Mononuclear cell (primary cell): ENCODE measurements around the gene FN1. TPM values are rescaled to one million over a fixed set of nuclear protein-coding genes. Genes with fewer than 3 reads are reported as not detected.

ENCODE experiments used
- H3K27me3 ChIP-seq: 2 replicates; pipeline ENCODE4 v1.6.0; 2011; ENCODE audit warnings: low read length, control low read depth; ENCODE audit not compliant: insufficient read depth
- H3K4me1 ChIP-seq: 2 replicates; pipeline ENCODE4 v1.5.1; 2011; ENCODE audit warnings: mild to moderate bottlenecking, low read length, control low read depth; ENCODE audit not compliant: insufficient read depth
- H3K4me3 ChIP-seq: 2 replicates; pipeline ENCODE4 v1.5.1; 2011; ENCODE audit warnings: mild to moderate bottlenecking, low read length, moderate library complexity
- H3K9me3 ChIP-seq: 2 replicates; pipeline ENCODE4 v1.5.1; 2011; ENCODE audit warnings: low read depth, mild to moderate bottlenecking, control low read depth, low read length
- total RNA-seq: library from RNA; depleted of rRNA; stranded (reverse); fragments of >200 nt; gene quantifications from one replicate; pipeline ENCODE4 v1.2.3, GENCODE V29; 2012

Gene FN1
- total RNA-seq, 1 donor = 4.6 TPM

DNA sequence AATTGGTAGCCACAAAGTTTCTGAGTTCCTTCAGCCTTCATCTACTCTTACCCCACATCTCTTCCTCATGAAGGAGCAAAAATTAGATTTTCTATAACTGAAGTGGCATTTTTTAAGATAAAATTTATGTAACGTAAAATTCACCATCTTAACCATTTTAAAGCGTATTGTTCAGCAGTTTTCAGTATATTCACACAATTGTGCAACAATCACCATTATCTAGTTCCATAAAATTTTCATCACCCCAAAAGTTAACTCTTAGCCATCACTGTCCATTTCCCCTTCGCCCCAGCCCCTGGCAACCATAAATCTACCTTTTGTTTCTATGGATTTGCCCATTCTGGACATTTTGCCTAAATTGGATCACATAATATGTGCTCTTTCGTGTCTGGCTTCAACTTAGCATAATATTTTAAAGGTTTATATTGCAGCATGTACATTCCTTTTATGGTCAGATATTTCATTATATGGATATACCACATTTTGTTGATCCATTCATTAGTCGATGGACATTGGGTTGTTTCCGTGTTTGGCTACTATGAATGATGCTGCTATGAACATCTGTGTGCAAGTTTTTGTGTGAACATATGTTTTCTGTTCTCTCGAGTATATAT is 79.4 kb downstream of the FN1 start:
- no peaks in the 10 kb centered on the region for H3K27me3 ChIP-seq
- no peaks in the 10 kb centered on the region for H3K9me3 ChIP-seq
- no peak overlapping the region for H3K4me3 ChIP-seq
- no peaks in the 10 kb centered on the region for H3K4me1 ChIP-seq

DNA sequence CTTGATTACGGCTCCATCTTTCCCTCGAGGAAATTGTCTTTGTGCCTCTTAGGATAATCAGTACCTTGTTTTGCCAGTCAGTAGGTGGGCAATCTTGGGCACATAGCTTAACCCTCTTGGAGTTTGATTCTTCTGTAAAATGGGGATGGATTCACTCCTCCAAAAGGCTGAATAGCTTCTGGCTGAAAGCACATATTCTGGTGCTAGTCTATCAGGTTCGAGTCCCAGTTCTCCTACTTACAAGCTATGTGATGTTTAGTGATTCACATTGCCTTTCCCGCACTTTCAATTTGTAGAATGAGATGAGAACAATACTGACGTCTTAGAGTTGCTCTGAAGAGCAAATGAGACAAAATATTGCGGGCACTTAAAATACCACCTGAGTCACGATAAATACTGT is 80.1 kb downstream of the FN1 start:
- Histone ChIP-seq H3K27me3 (no peaks in the 10 kb centered on the region), H3K9me3 (no peaks in the 10 kb centered on the region), H3K4me1 (no peaks in the 10 kb centered on the region), H3K4me3 (no peak overlapping the region)

DNA sequence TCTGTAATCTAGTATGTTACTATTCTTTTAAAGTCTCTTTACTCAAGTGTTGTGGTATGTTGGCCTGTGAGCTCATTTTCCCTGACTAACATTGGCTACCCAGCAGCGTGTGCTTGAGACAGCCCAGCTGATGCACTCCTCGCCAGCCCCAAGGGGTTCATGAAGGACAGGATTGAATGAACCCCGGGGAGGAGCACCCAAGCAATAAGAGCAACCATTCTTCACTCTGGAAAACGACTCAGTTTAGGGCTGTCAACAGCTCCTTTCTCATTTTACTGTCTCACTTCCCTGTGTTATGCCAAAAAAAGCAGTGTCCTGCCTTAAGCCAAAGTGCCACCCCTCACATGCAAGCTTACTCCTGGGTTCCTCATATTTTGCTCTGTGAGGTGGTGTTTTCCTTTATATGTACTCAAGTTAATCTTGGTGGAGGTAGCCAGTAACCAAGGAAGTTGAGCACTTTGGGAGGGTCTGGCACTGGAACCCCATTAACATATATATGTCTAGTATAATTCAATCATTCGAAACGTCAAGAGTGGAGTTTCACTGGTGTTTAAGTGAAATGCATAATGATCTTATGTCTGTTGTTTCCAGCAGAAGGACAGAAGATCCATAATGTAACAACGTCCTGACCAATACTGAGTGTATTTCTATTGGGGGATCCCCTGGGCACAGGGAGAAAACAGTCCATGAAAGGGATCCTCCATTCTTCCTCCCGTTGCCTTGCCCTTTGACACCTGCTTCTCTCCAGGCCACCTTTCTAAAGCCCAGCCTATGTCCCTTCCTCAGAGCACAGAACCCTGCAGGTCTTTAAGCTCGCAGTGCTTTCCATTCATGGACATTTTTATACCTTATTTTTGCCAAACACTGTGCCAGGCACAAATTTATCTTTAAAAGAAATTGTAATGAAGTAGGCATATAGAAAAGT is 80.8 kb downstream of the FN1 start:
- Histone ChIP-seq H3K4me1 (no peaks in the 10 kb centered on the region), H3K9me3 (no peaks in the 10 kb centered on the region), H3K27me3 (no peaks in the 10 kb centered on the region), H3K4me3 (no peak overlapping the region)

DNA sequence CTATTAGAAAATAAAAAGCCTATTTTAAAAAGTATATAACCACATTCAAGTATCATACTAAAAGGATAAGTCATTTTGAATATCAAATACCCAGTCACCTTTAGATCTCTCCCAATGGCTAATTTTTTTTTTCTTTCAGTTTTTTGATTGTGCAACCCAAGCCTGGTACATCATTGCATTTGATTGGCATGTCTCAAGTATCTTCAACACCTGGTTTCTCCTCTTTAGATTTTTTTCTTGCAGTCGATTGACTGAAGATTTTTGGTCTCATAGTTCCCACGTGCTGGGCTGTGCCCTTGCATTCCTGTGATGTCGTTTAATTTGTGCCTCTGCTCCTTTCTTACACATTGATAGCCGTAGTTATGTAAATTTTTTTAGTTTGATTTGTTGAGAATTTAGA is 83.3 kb downstream of the FN1 start:
- Histone ChIP-seq H3K9me3 (no peaks in the 10 kb centered on the region), H3K4me1 (no peaks in the 10 kb centered on the region), H3K4me3 (no peak overlapping the region), H3K27me3 (no peaks in the 10 kb centered on the region)

DNA sequence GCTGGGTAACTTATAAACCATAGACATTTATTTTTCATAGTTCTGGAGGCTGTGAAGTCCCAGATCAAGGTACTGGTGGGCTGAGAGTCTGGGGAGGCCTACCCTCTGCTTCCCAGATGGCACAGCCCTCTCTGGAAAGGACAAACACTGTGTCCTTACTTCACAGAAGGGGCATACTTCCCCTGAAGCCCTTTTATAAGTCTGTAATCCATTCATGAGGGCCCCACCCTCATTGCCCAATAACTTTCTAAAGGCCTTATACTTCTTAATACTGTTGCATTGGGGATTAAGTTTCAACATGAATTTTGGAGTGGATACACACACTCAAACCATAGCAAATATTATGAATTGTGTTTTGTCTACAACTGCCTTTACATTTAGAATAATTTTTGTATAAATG is 88.0 kb downstream of the FN1 start:
- no peaks in the 10 kb centered on the region for H3K9me3 ChIP-seq
- no peaks in the 10 kb centered on the region for H3K27me3 ChIP-seq
- no peaks in the 10 kb centered on the region for H3K4me1 ChIP-seq
- H3K4me3 ChIP-seq = no peak overlapping the region

DNA sequence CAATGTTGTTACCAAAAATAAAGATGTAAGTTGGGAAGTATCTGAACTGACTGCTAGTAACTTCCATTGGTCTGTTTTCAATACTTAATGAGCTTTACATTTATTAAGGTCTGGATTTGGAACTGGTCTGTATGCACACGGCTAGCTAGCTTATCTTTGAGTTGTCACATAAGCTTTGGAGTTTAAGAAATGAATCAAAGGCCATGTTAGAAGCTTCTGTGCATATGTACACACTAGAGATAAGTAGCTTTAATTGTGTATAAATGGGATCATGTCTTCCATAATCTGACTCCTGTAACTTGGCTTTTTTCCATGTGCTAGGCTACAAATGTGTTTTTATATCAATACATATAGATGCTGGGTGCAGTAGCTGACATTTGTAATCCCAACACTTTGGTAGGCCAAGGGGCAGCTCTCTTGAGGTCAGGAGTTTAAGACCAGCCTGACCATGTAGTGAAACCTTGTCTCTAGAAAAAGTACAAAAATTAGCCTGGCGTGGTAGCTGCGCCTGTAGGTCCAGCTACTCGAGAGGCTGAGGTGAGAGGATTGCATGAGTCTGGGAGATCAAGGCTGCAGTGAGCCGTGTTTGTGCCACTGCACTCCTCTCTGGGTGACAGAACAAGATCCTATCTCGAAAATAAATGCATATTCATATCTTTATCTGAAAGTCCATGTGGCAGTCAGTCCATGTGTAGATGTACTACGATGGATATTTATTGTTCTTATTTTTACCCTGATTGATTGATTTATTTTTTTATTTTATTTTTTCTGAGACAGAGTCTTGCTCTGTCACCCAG is 96.8 kb downstream of the FN1 start:
- no peaks in the 10 kb centered on the region for H3K4me1 ChIP-seq
- H3K9me3 ChIP-seq = no peaks in the 10 kb centered on the region
- no peaks in the 10 kb centered on the region for H3K27me3 ChIP-seq
- no peak overlapping the region for H3K4me3 ChIP-seq

DNA sequence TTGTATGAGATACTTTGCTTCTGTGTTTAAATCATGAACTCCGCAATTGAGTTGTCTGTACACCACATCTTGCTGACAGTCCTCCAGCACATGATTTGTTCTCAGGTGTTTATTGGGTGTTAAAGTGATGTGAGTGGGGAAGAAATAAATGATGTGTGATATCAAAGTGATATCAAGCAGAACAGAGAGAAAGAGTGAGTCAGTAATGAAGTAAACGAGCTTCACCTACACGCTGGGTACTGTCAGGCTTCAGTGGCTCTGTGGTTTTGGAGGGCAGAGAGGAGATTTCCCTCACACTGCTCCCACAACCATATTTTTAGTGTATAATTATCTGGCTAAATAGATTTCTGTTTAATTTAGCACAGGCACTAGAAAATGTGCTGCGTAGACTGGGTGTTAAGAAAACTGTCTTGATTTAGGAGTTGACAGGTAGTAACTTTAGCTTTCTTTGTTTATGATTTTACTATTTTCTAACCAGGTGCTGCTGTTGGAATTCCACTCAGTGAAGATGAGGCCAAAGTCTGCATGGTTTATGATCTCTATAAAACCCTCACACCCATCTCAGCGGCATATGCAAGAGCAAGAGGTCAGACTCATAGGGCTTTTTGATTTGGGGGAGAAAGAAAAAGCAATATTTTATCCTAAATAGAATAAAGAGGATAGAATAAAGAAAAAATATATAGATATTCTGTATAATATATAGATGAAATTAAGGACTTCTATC is 102.8 kb downstream of the FN1 start:
- Histone ChIP-seq H3K27me3 (no peaks in the 10 kb centered on the region), H3K4me3 (no peak overlapping the region), H3K4me1 (no peaks in the 10 kb centered on the region), H3K9me3 (no peaks in the 10 kb centered on the region)

DNA sequence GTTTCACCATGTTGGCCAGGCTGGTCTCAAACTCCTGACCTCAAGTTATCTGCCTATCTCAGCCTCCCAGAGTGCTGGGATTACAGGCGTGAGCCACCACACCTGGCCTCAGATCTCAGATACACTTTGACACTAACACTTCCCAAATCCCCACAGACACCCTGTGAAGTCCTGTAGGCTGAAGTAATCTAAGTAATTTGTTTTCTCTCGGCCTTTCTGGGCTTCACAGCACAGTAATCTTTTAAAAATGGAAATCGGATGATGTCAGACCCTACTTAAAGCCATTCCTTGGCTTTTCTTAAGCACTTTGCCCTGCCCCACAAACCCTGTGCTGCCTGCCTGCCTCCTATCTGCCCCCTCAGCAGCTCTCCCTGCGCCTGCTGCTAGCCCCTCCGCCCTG is 107.8 kb downstream of the FN1 start:
- H3K27me3 ChIP-seq = no peaks in the 10 kb centered on the region
- no peak overlapping the region for H3K4me3 ChIP-seq
- no peaks in the 10 kb centered on the region for H3K9me3 ChIP-seq
- no peaks in the 10 kb centered on the region for H3K4me1 ChIP-seq

DNA sequence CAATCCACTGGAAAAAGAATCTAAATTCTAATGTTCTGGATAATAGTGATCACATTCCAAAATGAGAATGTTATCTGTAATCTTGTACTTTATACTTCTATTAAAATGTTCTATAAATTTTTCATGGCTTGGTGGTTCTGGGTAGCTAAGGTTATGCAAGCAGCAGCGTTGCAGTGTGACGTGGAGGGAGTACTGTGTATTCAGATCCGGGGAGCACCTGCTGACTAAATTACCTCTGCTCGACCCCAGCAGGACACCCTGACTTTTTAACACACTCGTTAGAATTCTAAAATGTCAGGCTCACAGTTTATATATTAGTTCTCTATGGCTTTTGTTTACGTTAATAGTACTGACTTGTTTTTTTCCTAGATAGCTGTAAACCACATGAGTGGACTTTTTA is 111.1 kb downstream of the FN1 start:
- H3K4me1 ChIP-seq = no peaks in the 10 kb centered on the region
- no peaks in the 10 kb centered on the region for H3K9me3 ChIP-seq
- H3K27me3 ChIP-seq = no peaks in the 10 kb centered on the region
- no peak overlapping the region for H3K4me3 ChIP-seq

DNA sequence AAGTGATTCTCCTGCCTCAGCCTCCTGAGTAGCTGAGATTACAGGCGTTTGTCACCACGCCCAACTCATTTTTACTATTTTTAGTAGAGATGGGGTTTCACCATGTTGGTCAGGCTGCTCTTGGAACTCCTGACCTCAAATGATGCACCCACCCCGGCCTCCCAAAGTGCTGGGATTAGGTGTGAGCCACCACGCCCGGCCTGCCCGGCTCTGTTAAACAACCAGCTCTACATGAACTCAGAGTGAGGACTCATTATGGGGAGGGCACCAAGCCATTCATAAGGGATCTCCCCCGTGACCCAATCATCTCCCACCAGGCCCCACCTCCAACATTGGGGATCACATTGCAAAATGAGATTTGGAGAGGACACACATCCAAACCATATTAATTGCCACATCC is 115.2 kb downstream of the FN1 start:
- no peak overlapping the region for H3K4me3 ChIP-seq
- H3K9me3 ChIP-seq = no peaks in the 10 kb centered on the region
- H3K27me3 ChIP-seq = no peaks in the 10 kb centered on the region
- no peaks in the 10 kb centered on the region for H3K4me1 ChIP-seq

DNA sequence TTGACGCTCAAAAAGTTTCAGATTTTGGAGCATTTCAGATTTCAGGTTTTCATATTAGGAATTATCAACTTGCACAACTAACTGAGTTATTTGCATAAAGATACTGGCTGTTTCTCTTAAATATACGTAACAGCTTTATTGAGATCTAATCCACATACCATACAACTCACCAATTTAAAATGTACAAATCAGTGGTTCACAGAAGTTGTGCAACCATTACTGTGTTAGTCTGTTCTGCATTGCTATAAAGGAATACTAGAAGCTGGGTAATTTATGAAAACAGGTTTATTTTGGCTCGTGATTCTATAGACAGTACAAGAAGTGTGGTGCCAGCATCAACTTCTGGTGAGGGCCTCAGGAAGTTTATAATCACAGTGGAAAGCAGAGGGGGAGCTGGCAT is 115.8 kb downstream of the FN1 start:
- H3K4me3 ChIP-seq = no peak overlapping the region

DNA sequence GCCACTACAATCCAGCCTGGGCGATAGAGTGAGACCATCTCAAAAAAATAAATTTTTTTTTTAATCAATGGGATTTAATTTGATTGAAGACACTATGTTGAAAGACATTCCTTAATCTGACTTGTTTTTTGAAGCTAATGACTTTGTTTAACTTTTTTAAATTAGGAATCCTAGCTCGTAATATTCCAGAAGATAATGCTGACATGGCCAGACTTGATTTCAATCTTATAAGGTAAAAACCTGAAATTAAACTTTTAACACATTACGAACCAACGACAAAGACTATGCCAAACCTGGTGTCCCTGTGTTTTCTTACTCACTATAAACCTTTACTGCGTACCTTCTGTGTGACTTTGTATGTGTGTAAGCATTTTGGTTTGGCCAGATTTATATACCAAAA is 116.4 kb downstream of the FN1 start:
- H3K9me3 ChIP-seq = no peaks in the 10 kb centered on the region
- H3K27me3 ChIP-seq = no peaks in the 10 kb centered on the region
- no peak overlapping the region for H3K4me3 ChIP-seq
- no peaks in the 10 kb centered on the region for H3K4me1 ChIP-seq

More for the DNA sequence above, 115.8 kb downstream of the FN1 start:
- no peaks in the 10 kb centered on the region for H3K27me3 ChIP-seq
- no peaks in the 10 kb centered on the region for H3K4me1 ChIP-seq
- H3K9me3 ChIP-seq = no peaks in the 10 kb centered on the region

DNA sequence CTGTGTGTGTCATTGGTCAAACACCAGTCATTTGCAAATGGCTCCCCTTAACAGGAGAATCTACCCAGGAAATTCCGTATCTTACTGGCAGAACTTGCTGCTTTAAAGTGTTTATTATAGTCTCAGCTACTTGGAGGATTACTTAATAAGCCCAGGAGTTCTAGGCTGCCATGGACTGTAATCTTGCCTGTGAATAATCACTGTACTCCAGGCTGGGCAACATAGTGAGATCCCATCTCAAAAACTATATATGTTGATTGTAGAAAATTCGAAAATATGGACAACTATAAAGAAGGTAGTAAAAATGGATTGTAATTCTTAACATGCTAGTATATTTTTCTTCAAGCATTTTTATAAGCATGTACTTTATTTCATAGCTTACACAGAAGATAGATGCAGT is 119.5 kb downstream of the FN1 start:
- no peak overlapping the region for H3K4me3 ChIP-seq
- H3K27me3 ChIP-seq = no peaks in the 10 kb centered on the region
- H3K9me3 ChIP-seq = no peaks in the 10 kb centered on the region
- H3K4me1 ChIP-seq = peaks cover 14% of the 10 kb centered on the region

DNA sequence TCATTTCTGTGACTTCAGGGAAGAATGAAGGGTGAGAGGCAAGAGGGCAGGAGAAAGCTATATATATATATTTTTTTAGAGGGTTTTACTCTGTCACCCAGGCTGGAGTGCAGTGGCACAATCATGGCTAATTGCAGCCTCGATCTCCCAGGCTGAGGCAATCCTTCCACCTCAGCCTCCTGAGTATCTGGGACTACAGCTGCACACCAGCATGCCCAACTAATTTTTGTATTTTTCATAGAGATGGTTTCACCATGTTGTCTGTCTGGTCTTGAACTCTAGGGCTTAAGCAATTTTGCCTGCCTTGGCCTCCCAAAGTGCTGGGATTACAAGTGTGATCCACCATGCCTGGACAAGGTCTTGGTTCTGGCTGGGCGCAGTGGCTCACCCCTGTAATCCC is 120.6 kb downstream of the FN1 start:
- no peak overlapping the region for H3K4me3 ChIP-seq
- no peaks in the 10 kb centered on the region for H3K9me3 ChIP-seq
- no peaks in the 10 kb centered on the region for H3K27me3 ChIP-seq
- peaks cover 17% of the 10 kb centered on the region for H3K4me1 ChIP-seq

DNA sequence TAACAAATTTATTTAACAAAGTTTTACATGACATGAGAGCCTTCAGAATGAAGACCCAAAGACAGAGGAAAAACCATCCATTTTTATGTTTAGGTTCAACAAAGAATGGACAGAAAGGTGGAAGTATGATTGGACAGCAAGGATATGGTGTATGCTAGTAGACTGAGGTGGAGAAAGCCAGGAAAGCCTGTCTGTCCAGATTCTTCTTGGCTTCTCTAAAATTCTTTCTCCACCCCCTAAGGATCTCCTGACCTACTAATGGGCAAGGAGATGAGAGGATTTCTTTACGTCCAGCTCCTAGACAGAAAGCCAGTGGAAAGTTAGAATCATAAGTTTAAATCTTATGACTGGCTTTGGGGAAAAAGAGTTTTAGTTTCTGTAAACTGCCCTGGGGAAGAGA is 121.0 kb downstream of the FN1 start:
- Histone ChIP-seq H3K4me3 (no peak overlapping the region), H3K9me3 (no peaks in the 10 kb centered on the region), H3K4me1 (peaks cover 17% of the 10 kb centered on the region), H3K27me3 (no peaks in the 10 kb centered on the region)
